ENCODE data around the gene REM2.

- TF ChIP-seq CTCF (IDR thresholded peaks at IDR 0.05), result no peak
- TF ChIP-seq, protein P1, sequence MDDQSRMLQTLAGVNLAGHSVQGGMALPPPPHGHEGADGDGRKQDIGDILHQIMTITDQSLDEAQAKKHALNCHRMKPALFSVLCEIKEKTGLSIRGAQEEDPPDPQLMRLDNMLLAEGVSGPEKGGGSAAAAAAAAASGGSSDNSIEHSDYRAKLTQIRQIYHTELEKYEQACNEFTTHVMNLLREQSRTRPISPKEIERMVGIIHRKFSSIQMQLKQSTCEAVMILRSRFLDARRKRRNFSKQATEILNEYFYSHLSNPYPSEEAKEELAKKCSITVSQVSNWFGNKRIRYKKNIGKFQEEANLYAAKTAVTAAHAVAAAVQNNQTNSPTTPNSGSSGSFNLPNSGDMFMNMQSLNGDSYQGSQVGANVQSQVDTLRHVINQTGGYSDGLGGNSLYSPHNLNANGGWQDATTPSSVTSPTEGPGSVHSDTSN (IDR thresholded peaks at IDR 0.05), result no peak
- no peak for TF ChIP-seq MAX (IDR thresholded peaks at IDR 0.05; ENCODE audit: low read depth)
- no peak for TF ChIP-seq POLR2AphosphoS5 (IDR thresholded peaks at IDR 0.05; ENCODE audit: low read depth, low read length)
Measured at GRCh38 chr14:22835505-22835904, 47.5 kb upstream of the REM2 start.
